K562 (cell line): ENCODE measurements around the gene CDH6. TPM values are rescaled to one million over a fixed set of nuclear protein-coding genes. Genes with fewer than 3 reads are reported as not detected.

Source experiments
- ATAC-seq: fragments of 200-7000 bp; cut with Tn5 transposase; 3 replicates; pipeline ENCODE4 v1.9.1; 2020; ENCODE audit warnings: moderate library complexity
- BruUV-seq: library from RNA; stranded (reverse); fragments of 400-500 nt; replicated peaks from 2 replicates; lab custom pipeline; 2021; lab: Mats Ljungman, UMichigan
- CTCF ChIA-PET: fragments of 300-600 bp; formaldehyde crosslinking; extraction: SDS; loops from one replicate; lab custom pipeline; 2021; ENCODE audit warnings: low intra/inter-chr PET ratio; lab: Yijun Ruan, JAX
- POLR2A ChIA-PET: fragments of 300-600, 350-650 bp; sonication (Branson Sonifier 250); formaldehyde crosslinking; extraction: SDS; loops from one replicate; lab custom pipeline; 2021; ENCODE audit warnings: antibody characterized with exemption, inconsistent platforms; lab: Yijun Ruan, JAX
- DNase-seq, 4 experiments: peaks; one replicate each; pipeline versions ENCODE4 v3.0.0 to v3.0.0-alpha.2; 2011 to 2018; ENCODE audit warnings: low spot score in 3 of 4, mixed read lengths in 3 of 4; ENCODE audit errors: extremely low read depth in 1 of 4
- FAIRE-seq: peaks from 2 replicates; lab custom pipeline; 2011; peaks lifted over from hg19 to GRCh38; lab: Jason Lieb, UNC
- H2AFZ ChIP-seq: 2 replicates; pipeline ENCODE4 v1.6.0; 2011; ENCODE audit warnings: low read depth, low read length, control low read depth, inconsistent platforms
- H3K27ac ChIP-seq: fragments of 200-600 bp; 3 replicates; pipeline ENCODE4 v1.8.0; 2011; ENCODE audit warnings: low read depth, mild to moderate bottlenecking, control low read depth, inconsistent platforms, low read length, moderate library complexity, mixed read lengths; ENCODE audit errors: extremely low read depth
- H3K27me3 ChIP-seq, 2 experiments: fragments of 300-600 bp in 1 of 2; 2 replicates in 1 of 2; 3 replicates in 1 of 2; pipeline versions ENCODE4 v1.6.0 to v1.8.0; 2011; ENCODE audit warnings: inconsistent platforms in 2 of 2, low read length in 2 of 2, mild to moderate bottlenecking in 1 of 2, mixed read lengths in 1 of 2, moderate library complexity in 1 of 2; ENCODE audit not compliant: control insufficient read depth in 2 of 2, insufficient read depth in 2 of 2
- H3K36me3 ChIP-seq: fragments of 300-600 bp; 3 replicates; pipeline ENCODE4 v1.8.0; 2011; ENCODE audit warnings: mild to moderate bottlenecking, low read length, inconsistent platforms; ENCODE audit not compliant: control insufficient read depth, insufficient read depth
- H3K4me1 ChIP-seq, 2 experiments: fragments of 200-600 bp in 1 of 2; replicated peaks in 1 of 2; 2 replicates in 1 of 2; 3 replicates in 1 of 2; pipeline versions ENCODE4 v1.5.1 to v1.8.0; 2011; ENCODE audit warnings: inconsistent platforms in 2 of 2, low read length in 2 of 2, mild to moderate bottlenecking in 1 of 2, mixed read lengths in 1 of 2, moderate library complexity in 1 of 2; ENCODE audit not compliant: control insufficient read depth in 2 of 2, insufficient read depth in 2 of 2
- H3K4me2 ChIP-seq: 2 replicates; pipeline ENCODE4 v1.6.1; 2011; ENCODE audit warnings: low read length, control low read depth, inconsistent platforms, mixed read lengths; ENCODE audit not compliant: insufficient read depth
- H3K4me3 ChIP-seq: fragments of 200-600 bp; sonication (generic), shearing (Covaris generic); 2 replicates; pipeline ENCODE4 v1.5.1; 2016; ENCODE audit warnings: control low read depth, inconsistent platforms
- H3K79me2 ChIP-seq: fragments of 200-600 bp; 3 replicates; pipeline ENCODE4 v1.8.0; 2011; ENCODE audit warnings: low read length, inconsistent platforms; ENCODE audit not compliant: control insufficient read depth, insufficient read depth
- H3K9ac ChIP-seq, 2 experiments: 2 replicates each; pipeline versions ENCODE4 v1.6.0 to v1.6.1; 2011; ENCODE audit warnings: low read depth in 2 of 2, low read length in 2 of 2, control low read depth in 1 of 2, inconsistent platforms in 1 of 2, mild to moderate bottlenecking in 1 of 2, mixed read lengths in 1 of 2; ENCODE audit not compliant: insufficient read depth in 1 of 2
- H3K9me1 ChIP-seq: one replicate; pipeline ENCODE4 v1.6.0; 2011; ENCODE audit warnings: inconsistent platforms, mild to moderate bottlenecking, low read length, moderate library complexity; ENCODE audit not compliant: control insufficient read depth, insufficient read depth
- H3K9me3 ChIP-seq: replicated peaks from 2 replicates; pipeline ENCODE4 v1.5.1; 2011; ENCODE audit warnings: low read depth, low read length, inconsistent platforms; ENCODE audit not compliant: control insufficient read depth, insufficient read depth
- H4K20me1 ChIP-seq: replicated peaks from 2 replicates; pipeline ENCODE4 v1.6.1; 2011; ENCODE audit warnings: low read length, inconsistent platforms, mixed read lengths; ENCODE audit not compliant: control insufficient read depth, insufficient read depth
- CBX5 ChIP-seq: IDR thresholded peaks from 2 replicates; pipeline ENCODE4 v1.6.1; 2014; ENCODE audit warnings: low read depth, borderline replicate concordance
- MAZ ChIP-seq, 2 experiments: fragments of 450-650 bp in 1 of 2; sonication (generic) in 1 of 2; formaldehyde crosslinking; IDR thresholded peaks in 1 of 2; conservative IDR thresholded peaks in 1 of 2; 2 replicates each; pipeline versions ENCODE4 v1.4.0 to v1.5.0; 2020; ENCODE audit warnings: mild to moderate bottlenecking in 1 of 2, missing genetic modification reagents in 1 of 2
- TCF3 ChIP-seq: sonication (generic); formaldehyde crosslinking; IDR thresholded peaks from 2 replicates; pipeline ENCODE4 v1.4.0; 2020; ENCODE audit warnings: mild to moderate bottlenecking, missing genetic modification reagents
- THRB ChIP-seq: fragments of 450-650 bp; formaldehyde crosslinking; conservative IDR thresholded peaks from 2 replicates; pipeline ENCODE4 v1.4.0; 2022; ENCODE audit warnings: mild to moderate bottlenecking, missing genetic modification characterization
- ZNF12 ChIP-seq: sonication (generic); formaldehyde crosslinking; IDR thresholded peaks from 2 replicates; pipeline ENCODE4 v1.4.0; 2020; ENCODE audit warnings: mild to moderate bottlenecking, missing genetic modification reagents
- ZNF324 ChIP-seq: fragments of 250-450 bp; sonication (Bioruptor Pico); IDR thresholded peaks from 2 replicates; pipeline ENCODE4 v1.4.0; 2020; ENCODE audit warnings: mild to moderate bottlenecking
- ZNF707 ChIP-seq: fragments of 250-450 bp; sonication (Bioruptor Pico); conservative IDR thresholded peaks from 2 replicates; pipeline ENCODE4 v1.8.0; 2022; ENCODE audit warnings: inconsistent platforms, mild to moderate bottlenecking, moderate library complexity
- WGBS: fragments of 100-300 bp; shearing (Covaris generic); methylation state at CpG from one replicate; pipeline ENCODE4 v1.1.6; 2016; ENCODE audit warnings: low coverage, mixed read lengths; ENCODE audit not compliant: insufficient coverage; ENCODE audit errors: missing lambda C conversion rate; 5-methylcytosine and 5-hydroxymethylcytosine counted together
- in situ Hi-C: fragments of 300-500 bp; cut with MboI; formaldehyde crosslinking; loops from 4 replicates; pipeline ENCODE4 v1.15.0; 2018; ENCODE audit warnings: inconsistent platforms, mixed read lengths
- intact Hi-C: fragments of 100-400 bp; cut with micrococcal nuclease; formaldehyde crosslinking; loops from 2 replicates; pipeline ENCODE4 v1.14.2; 2022
- polyA plus RNA-seq, 8 experiments: library from polyadenylated mRNA; depleted of rRNA in 4 of 8; stranded (reverse) in 5 of 8; unstranded in 3 of 8; fragments of >200 nt; fragmentation: Nextera tagmentation in 2 of 8; fragmentation: Illumina TruSeq in 1 of 8; extraction: Ambion mirVana in 2 of 8; extraction: Trizol in 1 of 8; gene quantifications; 2 replicates each; pipeline versions ENCODE4 v1.2.1 to v1.2.3, GENCODE V29; 2011 to 2014; ENCODE audit warnings: inconsistent platforms in 1 of 8, missing spikeins in 1 of 8
- total RNA-seq, 7 experiments: library from RNA; depleted of rRNA in 6 of 7; stranded (reverse); fragments of >200 nt in 6 of 7; fragmentation: Illumina TruSeq in 2 of 7; extraction: Trizol in 2 of 7; gene quantifications; 2 replicates each; pipeline versions ENCODE4 v1.2.1 to v1.2.3, GENCODE V29; 2011 to 2021; ENCODE audit warnings: low replicate concordance in 1 of 7
- TF ChIP-seq, protein P1 (sequence below), 2 experiments: IDR thresholded peaks in 1 of 2; conservative IDR thresholded peaks in 1 of 2; 2 replicates each; pipeline ENCODE4 v1.6.1; 2016; ENCODE audit warnings: low read depth in 2 of 2, mild to moderate bottlenecking in 1 of 2, missing compliant biosample characterization in 1 of 2, missing genetic modification characterization in 1 of 2, moderate library complexity in 1 of 2
- TF ChIP-seq, protein P2 (sequence below): fragments of 250-450 bp; sonication (Bioruptor Pico); IDR thresholded peaks from 2 replicates; pipeline ENCODE4 v1.5.0; 2021

The CDH6 gene
- total and polyA plus RNA-seq, 9 of the 15 experiments (the other 6 are each of a cell fraction or from before 2014, with no cell fraction given) = not detected

DNA sequence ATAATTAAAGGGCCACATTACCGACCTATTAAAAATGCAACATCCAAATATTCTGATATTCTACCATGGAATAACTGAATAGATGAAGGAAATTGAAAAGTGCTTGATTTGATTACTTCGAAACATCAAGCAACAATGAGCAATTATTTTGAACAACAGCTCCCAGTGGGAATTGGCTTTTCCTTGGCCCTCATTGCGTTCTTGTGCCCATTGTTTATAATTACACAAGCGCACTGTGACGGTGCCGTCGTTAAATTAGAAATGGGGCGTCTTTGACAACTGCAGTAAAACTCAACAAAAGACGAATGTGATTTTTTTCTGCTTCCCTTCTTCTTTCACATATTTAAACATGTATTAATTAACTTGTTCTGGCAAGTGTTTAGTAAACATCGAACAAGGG is 61.6 kb downstream of the CDH6 start (continued):
- no peak for TF ChIP-seq THRB (CRISPR knock-in tag)
- TF ChIP-seq TCF3 (CRISPR knock-in tag) = no peak
- no peak for TF ChIP-seq ZNF324 (CRISPR knock-in tag)
- no peak for TF ChIP-seq ZNF12
- TF ChIP-seq CBX5 = no peak
- TF ChIP-seq MAZ (CRISPR knock-in tag; conservative IDR thresholded peaks at IDR 0.05 in 1 of 2, IDR thresholded peaks at IDR 0.05 in 1 of 2) = no peak

DNA sequence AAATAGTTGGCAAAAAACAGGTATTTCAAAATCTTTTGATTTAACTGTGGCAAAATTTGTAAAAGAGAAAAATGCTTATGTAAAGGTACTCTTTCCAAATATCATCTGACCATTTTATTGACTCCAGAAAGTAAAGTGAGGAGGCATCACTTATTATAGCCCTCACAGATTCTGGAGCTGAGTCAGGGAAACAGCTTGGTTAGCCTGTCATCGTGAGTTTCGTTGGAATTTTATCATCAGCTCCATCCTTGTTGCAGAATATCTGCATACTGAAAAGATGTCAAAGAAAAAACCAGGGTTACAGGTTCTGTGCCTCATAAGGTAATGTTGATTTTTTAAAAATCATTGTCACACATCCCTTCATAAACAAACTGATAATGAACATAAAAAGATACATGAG is 74.8 kb downstream of the CDH6 start:
- no peak overlapping the region for H3K4me3 ChIP-seq
- H3K36me3 ChIP-seq = no peaks in the 10 kb centered on the region
- intact Hi-C loops = no loop called here
- CTCF ChIA-PET = no interaction called here
- H3K9me3 ChIP-seq = no peaks in the 10 kb centered on the region
- FAIRE-seq (no peak), DNase-seq (no peak), ATAC-seq (no peak)
- no peaks in the 10 kb centered on the region for H3K9me1 ChIP-seq
- no TSS peak for BruUV-seq
- no peak overlapping the region for H3K9ac ChIP-seq
- TF ChIP-seq, protein P1, sequence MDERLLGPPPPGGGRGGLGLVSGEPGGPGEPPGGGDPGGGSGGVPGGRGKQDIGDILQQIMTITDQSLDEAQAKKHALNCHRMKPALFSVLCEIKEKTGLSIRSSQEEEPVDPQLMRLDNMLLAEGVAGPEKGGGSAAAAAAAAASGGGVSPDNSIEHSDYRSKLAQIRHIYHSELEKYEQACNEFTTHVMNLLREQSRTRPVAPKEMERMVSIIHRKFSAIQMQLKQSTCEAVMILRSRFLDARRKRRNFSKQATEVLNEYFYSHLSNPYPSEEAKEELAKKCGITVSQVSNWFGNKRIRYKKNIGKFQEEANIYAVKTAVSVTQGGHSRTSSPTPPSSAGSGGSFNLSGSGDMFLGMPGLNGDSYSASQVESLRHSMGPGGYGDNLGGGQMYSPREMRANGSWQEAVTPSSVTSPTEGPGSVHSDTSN (CRISPR knock-in tag; IDR thresholded peaks at IDR 0.05; ENCODE audit: low read depth) = no peak
- TF ChIP-seq, protein P1 (tag; conservative IDR thresholded peaks at IDR 0.05; ENCODE audit: low read depth) = no peak
- TF ChIP-seq ZNF707 = no peak
- TF ChIP-seq, protein P2, sequence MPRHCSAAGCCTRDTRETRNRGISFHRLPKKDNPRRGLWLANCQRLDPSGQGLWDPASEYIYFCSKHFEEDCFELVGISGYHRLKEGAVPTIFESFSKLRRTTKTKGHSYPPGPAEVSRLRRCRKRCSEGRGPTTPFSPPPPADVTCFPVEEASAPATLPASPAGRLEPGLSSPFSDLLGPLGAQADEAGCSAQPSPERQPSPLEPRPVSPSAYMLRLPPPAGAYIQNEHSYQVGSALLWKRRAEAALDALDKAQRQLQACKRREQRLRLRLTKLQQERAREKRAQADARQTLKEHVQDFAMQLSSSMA (CRISPR knock-in tag) = no peak
- WGBS = 0% methylated on average over 2 of the region's 2 CpGs
- no peak overlapping the region for H3K4me2 ChIP-seq
- no peaks in the 10 kb centered on the region for H4K20me1 ChIP-seq
- in situ Hi-C loops = no loop called here
- H3K27ac ChIP-seq = no peak overlapping the region
- no peaks in the 10 kb centered on the region for H3K4me1 ChIP-seq
- POLR2A ChIA-PET = interaction anchor here (0.5 to 1.7 kb wide), 3 partner anchors 11 to 1707 kb away, joined by 3 to 5 read pairs (median 4); no protein-coding TSS in a partner anchor
- H2AFZ ChIP-seq = no peak overlapping the region
- no peaks in the 10 kb centered on the region for H3K27me3 ChIP-seq
- H3K79me2 ChIP-seq = no peaks in the 10 kb centered on the region
